ENCODE measurements around the gene MEIS2. TPM values are rescaled to one million over a fixed set of nuclear protein-coding genes. Genes with fewer than 3 reads are reported as not detected.

MEIS2 gene
- total and polyA plus RNA-seq, 2 donors (not counting 3 experiments of a cell fraction or from before 2014, with no cell fraction given), result 22.5 to 26.2 TPM

- H3K4me3 ChIP-seq (replicated peaks in 1 of 3; ENCODE audit: insufficient read depth in 1 of 3, low read depth in 1 of 3, low read length in 3 of 3), result no peak overlapping the region
- no peaks in the 10 kb centered on the region for H3K79me2 ChIP-seq (ENCODE audit: control insufficient read depth, insufficient read depth, low read length)
Measured at GRCh38 chr15:37054336-37054735, 46.0 kb downstream of the MEIS2 start.

More at GRCh38 chr15:37054336-37054735, 46.0 kb downstream of the MEIS2 start:
- Histone ChIP-seq H3K27ac (ENCODE audit: insufficient read depth, low read depth, low read length) (no peak overlapping the region), H3K9ac (replicated peaks; ENCODE audit: extremely low read depth, insufficient read depth, low read length) (no peak overlapping the region), H3K4me1 (ENCODE audit: control insufficient read depth, extremely low read depth, insufficient read depth, low read length) (peaks cover 14% of the 10 kb centered on the region), H3K27me3 (ENCODE audit: control insufficient read depth in 2 of 2, insufficient read depth in 2 of 2, low read length in 2 of 2) (no peaks in the 10 kb centered on the region), H3K4me2 (ENCODE audit: insufficient read depth, low read length) (no peak overlapping the region), H3K9me3 (replicated peaks; ENCODE audit: control insufficient read depth, insufficient read depth, low read length) (no peaks in the 10 kb centered on the region), H3K9me1 (replicated peaks; ENCODE audit: control insufficient read depth, extremely low read depth, insufficient read depth, low read length) (no peaks in the 10 kb centered on the region), H3K36me3 (ENCODE audit: control insufficient read depth in 2 of 2, extremely low read depth in 1 of 2, insufficient read depth in 2 of 2, low read length in 2 of 2) (no peaks in the 10 kb centered on the region), H2AFZ (ENCODE audit: low read depth, low read length) (no peak overlapping the region), H4K20me1 (replicated peaks; ENCODE audit: control insufficient read depth, extremely low read depth, insufficient read depth, low read length) (no peaks in the 10 kb centered on the region)
- DNase-seq (ENCODE audit: low read depth, low spot score), result no peak
- POLR2A ChIA-PET, result no interaction called here
- dilution Hi-C loops (cut with MboI; ENCODE audit: extremely low pct_ligation_motif_present, low sequenced_read_pairs) (no loop called here), intact Hi-C loops (cut with micrococcal nuclease) (no loop called here)
- no peak for TF ChIP-seq GATA2 (IDR thresholded peaks at IDR 0.05; ENCODE audit: insufficient read depth, insufficient read length, low read depth, low read length)
- no peak for TF ChIP-seq MYC (IDR thresholded peaks at IDR 0.05; ENCODE audit: low read depth, low read length)
- TF ChIP-seq JUN (IDR thresholded peaks at IDR 0.05; ENCODE audit: borderline replicate concordance, insufficient read depth, insufficient read length, low read depth), result no peak
- no peak for TF ChIP-seq POLR2A (IDR thresholded peaks at IDR 0.05; ENCODE audit: low read depth, low read length)
- no peak for TF ChIP-seq POLR2AphosphoS5 (IDR thresholded peaks at IDR 0.05; ENCODE audit: insufficient read depth, low read depth, low read length)
- TF ChIP-seq MAX (IDR thresholded peaks at IDR 0.05; ENCODE audit: insufficient read depth, insufficient read length), result no peak
- TF ChIP-seq CTCF (IDR thresholded peaks at IDR 0.05; ENCODE audit: extremely low read depth in 1 of 2, insufficient read depth in 1 of 2, low read depth in 1 of 2, low read length in 2 of 2), result no peak
- no peak for TF ChIP-seq EZH2 (IDR thresholded peaks at IDR 0.05; ENCODE audit: borderline replicate concordance, low read depth, low read length, severe bottlenecking)
- TF ChIP-seq FOS (IDR thresholded peaks at IDR 0.05; ENCODE audit: borderline replicate concordance, insufficient read depth, low read length), result no peak
- CTCF ChIA-PET, result no interaction called here
- FAIRE-seq, result no peak
- BruUV-seq (replicated peaks), result no TSS peak
